Posterior cingulate gyrus (tissue), 11 donors: Measurements from ENCODE around the gene PITRM1.

Experiments used
- DNase-seq, 10 donors: peaks; one replicate each; pipeline versions ENCODE4 v3.0.0 to v3.0.0-alpha.2; 2020 to 2021; ENCODE audit warnings: mixed read lengths in 3 of 10
- intact Hi-C: fragments of 100-400 bp; cut with DNase I; formaldehyde crosslinking; loops from one replicate; pipeline ENCODE4 v1.15.1; 2023

PITRM1 gene

DNA sequence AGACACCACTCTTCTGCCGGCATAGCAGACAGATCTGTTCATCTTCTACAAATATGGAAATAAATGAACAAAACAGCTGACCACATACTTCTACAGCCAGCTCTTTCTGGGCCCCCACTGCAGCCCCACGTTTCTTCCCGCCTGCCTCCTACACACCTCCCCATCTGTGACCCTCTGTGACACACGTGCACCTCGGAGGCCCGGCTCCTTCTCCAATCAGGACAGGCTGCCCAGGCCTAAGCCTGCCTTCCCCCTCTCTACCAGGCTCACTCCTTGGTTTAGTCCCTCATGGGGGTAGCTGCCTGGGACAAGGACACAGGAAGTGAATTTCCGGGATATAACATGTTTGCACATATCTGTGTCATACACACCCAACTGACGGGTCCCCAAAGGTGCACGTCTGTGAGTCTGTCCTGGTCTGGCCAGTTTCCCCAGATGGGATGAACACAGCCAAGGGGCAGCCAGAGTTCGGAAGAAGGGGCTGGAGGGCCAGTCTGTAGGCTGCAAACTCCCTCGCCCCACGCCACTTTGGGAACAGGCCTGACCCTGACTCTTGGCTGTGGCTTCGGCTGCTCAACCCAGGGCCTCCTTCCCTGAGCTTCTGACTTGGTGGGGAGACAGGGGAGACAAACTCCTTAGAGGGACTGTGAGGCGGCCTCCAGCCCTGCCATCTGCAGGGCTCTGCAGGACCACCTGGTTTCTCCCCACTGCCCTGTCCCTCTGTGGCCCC, 30.3 kb downstream of the PITRM1 start:
- intact Hi-C loops, result no loop called here
- DNase-seq, result no peak

GRCh38 chr10:3141351-3142005, 31.1 kb downstream of the PITRM1 start:
- DNase-seq, result no peak
- intact Hi-C loops, result no loop called here

DNA sequence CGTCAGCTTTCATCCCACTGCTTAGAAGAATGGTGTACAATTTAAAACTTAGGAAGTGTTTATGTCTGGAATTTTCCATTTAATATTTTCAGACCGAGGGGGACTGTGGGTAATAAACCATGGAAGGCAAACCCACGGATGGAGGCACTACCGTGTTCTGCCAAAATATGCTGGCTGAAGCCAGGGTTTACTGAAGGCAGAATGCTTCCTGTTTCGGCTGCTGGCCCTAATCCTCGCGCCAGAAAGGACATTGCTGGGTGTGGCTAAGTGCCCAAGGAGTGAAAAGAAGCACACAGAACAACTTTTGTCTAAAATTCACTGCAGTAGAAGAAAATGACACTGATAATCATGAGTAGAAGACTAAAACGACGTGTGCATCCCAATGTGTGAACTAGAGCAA, 32.3 kb downstream of the PITRM1 start:
- no peak for DNase-seq
- intact Hi-C loops, result no loop called here

GRCh38 chr10:3139216-3139910, 33.2 kb downstream of the PITRM1 start:
- intact Hi-C loops, result no loop called here

DNA sequence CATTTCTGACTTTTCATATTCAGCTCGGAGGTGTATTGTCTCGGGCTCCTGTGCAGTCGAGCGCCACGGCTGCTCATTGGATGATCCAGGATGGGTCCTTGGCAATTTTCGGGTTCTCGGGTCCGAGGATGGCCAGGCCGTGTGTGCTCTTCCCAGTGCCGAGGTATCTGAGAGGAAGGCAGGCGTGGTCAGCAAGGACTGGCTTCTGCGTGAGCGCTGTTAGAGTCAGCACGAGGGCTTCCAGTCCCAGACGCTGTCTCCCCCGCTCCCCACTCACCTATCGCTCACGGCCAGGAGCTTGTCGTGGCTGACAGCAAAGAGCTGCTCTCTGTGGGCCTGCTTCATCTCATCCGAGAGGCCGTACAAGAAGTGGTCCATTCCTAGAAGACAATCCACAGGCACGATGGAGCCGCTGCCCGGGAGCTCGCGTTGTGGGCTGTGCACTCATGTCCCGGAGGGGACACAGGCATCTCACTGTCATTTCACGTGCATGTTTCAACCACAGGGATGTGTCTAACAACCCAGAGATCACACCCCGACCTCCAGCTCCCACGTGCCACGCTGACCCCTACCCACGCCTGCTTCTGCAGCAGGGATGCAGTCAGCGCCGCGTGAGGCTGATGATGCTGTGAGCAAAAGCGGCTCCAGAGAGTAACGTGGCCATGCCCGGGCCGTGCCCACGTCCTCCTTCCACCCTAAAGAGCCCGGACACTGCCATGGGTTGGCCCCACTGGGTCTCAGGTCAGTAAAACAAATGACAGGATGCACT, 34.4 kb downstream of the PITRM1 start:
- DNase-seq, result peak in 2 of 10 donors; percentile 77 to 79
- intact Hi-C loops, result no loop called here

More at GRCh38 chr10:3139216-3139910, 33.2 kb downstream of the PITRM1 start:
- DNase-seq, result no peak

DNA sequence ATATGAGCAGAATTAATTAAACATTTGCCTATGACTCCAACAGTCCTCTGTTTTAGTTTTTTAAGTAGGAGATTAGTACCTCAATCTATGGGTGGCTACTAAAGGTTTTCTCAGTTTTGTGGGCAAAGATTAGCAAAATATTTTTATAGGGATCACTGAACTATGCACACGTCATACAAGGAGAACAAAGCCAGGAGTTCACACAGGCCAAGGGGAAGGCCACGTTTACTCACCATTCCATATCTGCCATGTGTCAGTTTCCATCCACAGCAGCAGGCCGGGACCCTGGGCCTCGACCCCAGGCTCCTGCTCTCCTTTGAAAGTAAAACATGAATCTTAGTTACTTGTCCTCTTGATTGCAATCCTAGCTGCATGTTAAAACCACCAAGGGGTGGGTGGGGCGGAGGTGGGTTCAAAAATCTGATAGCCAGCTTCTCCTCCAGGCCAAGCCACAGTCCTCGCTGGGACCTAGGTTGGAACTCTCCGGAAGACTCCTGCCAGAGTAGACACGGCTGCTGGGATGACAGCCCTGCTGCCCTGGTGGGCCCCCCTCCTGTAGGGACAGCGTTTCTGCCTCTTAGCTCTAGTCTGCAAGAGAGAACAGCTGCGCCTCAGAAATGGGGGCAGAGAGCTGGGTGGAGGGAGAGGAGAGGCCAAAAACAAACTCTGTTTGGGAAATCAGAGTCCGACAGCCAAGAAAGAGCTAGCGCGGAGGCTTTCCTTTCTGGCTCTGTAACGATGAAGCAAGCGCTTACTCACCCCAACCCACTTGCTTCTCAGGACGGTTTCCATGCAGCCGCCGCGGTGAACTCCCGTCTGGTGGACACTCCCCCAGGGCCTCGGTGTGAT, 35.6 kb downstream of the PITRM1 start:
- DNase-seq, result peak in 9 of 10 donors; percentile 29 to 95 (median 75)
- intact Hi-C loops, result no loop called here

GRCh38 chr10:3136336-3136735, 36.2 kb downstream of the PITRM1 start:
- intact Hi-C loops, result no loop called here
- peak in 2 of 10 donors; percentile 83 for DNase-seq

- intact Hi-C loops, result no loop called here
- DNase-seq, result no peak
Observed at GRCh38 chr10:3135006-3135405, 37.6 kb downstream of the PITRM1 start.

DNA sequence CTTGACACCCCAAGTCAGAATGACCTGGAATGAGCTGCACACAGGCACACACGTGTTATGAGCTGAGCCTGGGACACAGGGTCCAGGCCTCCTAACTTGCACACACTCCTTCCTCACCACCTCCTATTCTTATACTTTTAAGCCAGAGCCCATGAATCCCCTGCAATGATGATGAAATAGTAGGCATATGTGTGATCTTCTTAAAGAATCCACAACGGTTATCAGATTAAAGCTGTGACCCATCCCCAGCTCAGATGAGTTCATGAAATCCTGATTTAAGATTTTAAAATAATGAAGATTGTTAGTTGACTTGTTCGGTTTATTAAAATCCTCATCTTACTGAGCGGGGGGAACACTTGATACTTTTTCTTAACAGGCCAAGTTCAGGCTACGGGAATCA, 38.6 kb downstream of the PITRM1 start:
- intact Hi-C loops, result no loop called here
- no peak for DNase-seq

- intact Hi-C loops, result no loop called here
- DNase-seq, result peak in 1 of 10 donors; percentile 43
Observed at GRCh38 chr10:3132036-3133025, 40.3 kb downstream of the PITRM1 start.

GRCh38 chr10:3131098-3131497, 41.5 kb downstream of the PITRM1 start:
- intact Hi-C loops, result no loop called here
- DNase-seq, result no peak

DNA sequence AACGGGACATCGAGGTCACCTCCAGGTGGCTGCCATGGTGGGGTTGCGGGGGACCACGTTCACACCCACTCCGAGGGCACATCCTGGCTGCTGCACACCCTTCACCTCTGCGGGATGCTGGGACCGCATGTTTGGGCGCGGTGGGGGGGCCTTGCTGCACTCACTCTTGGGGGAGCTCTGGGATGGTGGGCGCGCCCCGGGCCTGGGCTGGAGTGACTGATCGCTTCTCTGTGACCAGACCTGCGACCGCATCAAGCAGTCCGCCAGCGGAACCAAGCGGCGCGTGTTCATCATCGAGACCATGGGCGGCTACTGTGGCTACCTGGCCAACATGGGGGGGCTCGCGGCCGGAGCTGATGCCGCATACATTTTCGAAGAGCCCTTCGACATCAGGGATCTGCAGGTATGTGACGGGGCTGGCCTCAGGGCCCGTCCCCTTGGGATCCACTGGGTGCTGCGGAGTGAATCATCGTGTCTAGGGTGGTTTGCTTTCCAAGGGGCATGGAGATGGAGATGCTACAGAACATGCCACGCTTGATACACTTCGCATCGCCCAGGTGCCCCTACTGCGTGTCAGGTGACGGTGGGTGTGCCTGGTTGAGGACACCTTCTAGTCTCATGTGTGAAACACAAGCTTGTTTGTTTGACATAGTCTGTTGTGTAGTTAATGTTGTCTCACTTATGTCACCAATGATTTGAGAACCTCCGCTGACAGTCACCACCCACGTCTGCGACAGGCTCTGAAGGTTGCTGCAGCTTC, 42.8 kb downstream of the PITRM1 start:
- DNase-seq, result peak in 1 of 10 donors; percentile 76
- intact Hi-C loops, result no loop called here

- peak in 2 of 10 donors; percentile 71 to 73 for DNase-seq
- intact Hi-C loops, result no loop called here
Observed at GRCh38 chr10:3128379-3129130, 44.0 kb downstream of the PITRM1 start.

DNA sequence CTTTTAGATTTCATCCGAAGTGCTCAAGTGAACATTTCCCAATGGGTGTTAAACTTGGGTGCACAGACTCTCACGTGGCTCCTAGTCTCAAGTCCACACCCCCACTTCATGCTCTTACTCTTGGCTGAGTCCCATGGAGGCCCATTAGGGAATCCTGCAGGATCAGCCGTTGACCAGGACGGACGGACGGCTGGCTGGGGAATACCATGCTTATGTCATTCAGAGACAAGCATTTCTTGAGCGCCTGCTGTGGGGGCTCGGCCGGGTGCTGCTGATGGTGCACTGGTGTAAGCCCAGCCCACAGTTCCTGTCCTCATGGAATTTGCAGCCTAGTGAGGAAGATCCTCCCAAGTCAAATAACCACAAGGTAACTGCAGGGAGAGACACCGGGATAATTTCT, 44.7 kb downstream of the PITRM1 start:
- intact Hi-C loops, result no loop called here
- DNase-seq, result peak in 2 of 10 donors; percentile 6 to 76

GRCh38 chr10:3126741-3127346, 45.7 kb downstream of the PITRM1 start:
- DNase-seq, result peak in 2 of 10 donors; percentile 81 to 84

GRCh38 chr10:3126249-3126648, 46.3 kb downstream of the PITRM1 start:
- peak in 2 of 10 donors; percentile 74 to 80 for DNase-seq
- intact Hi-C loops, result no loop called here

More at GRCh38 chr10:3126741-3127346, 45.7 kb downstream of the PITRM1 start:
- intact Hi-C loops, result no loop called here
